Stimulated activated CD4-positive, alpha-beta T cell treated with anti-CD3 and anti-CD28 coated beads, Interleukin-2, amount 100 ng/mL, for 24 hours (primary cell): ENCODE measurements around the gene FHAD1.

Experiments used
- DNase-seq, 2 donors: peaks; one replicate each; pipeline ENCODE4 v3.0.0-alpha.2; 2020

Gene FHAD1

DNA sequence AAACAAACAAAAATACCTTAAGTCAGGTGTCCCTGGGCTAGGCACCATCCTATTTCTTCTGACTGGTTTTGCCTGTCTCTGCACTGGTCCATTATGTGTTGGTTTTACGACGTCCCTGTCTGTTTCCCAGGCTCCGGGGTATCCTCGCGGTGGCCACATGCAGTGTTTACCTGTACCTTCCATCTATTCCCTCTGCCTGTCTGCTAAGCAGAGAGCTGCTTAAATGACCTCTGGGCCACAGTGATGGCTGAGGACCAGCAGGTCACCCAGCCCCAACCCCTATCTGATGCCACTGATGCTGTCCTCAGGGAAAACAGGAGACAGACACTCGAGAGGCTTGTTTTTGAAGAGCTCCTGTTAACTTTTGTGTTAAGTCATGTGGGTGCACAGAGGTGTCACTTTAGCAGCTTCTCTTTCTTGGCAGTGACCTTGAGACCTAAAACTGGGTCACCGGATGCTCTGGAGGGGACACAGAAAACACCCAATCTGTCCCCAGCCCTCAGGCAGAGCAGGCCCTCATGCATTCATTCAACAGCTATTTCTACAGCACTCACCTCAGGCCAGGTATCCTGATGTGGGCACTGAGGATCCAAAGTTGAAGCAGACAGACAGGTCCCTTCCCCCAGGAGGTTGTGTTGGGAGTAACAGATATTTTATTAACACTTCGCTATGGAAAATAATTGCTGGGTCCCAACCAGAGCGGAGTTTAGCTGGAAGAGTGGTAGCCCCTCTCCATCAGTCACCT, 158.3 kb downstream of the FHAD1 start:
- DNase-seq, result no peak

DNA sequence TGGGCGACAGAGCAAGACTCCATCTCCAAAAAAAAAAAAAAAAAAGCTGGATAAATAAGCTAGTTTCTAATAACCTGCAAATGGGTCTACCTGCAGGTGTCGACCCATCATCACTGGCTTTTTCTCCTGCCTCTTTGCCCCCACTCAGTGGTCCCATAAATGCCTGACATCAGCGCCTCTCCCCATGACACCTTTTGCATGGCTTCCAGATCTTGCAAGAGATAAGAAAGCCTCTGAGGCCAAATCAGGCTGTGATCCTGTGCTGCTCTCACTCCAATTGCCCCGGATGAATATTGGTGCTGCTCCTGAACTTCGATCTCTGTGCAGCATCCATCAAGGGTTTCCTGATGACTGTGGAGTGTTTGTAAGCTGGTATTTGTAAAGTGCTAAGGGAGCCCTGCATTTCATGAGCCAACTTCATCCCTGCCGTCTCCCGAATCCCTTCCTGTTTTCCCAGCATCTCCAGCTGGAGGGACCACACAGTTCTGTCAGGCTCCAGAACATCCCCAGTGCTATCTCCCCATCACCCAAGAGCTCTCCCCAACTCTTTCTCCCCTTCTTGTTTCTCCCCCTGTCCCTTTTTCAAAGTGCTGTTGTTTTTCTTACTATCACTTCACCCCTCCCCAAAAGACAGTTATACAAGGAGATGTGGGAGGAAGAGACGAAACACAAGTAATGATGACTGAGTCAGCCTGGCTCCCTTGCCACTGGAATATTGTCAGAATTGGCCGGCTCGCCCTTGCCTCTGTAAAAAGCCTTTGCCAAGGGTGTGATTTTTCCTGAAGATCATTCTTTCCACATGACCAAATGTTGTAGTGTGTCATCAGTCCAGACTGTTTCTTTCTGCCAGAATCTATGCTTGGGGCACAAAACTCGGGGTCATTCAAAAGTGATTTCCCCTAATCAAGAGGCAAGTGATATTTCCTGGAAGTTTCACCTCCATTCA, 159.9 kb downstream of the FHAD1 start:
- no peak for DNase-seq

DNA sequence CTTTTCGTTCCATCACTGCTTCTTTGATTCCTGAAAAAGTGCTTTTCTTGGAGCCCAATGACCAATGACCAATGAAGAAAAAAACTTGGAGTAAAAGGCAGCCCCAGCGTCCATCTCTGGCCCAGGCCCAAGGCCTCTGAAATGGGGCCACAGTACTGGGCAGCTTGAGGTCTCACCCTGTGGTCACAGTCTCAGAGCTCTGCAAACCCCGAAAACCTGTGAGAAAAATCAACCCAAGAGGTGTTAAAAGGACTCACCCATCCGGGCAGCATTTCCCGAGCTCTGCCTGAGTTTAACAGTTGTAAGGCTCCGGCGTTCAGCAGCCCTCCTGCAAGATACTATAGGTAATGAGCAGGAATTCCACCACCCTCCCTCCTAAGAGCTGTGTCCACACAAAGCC, 160.6 kb downstream of the FHAD1 start:
- DNase-seq, result no peak

DNA sequence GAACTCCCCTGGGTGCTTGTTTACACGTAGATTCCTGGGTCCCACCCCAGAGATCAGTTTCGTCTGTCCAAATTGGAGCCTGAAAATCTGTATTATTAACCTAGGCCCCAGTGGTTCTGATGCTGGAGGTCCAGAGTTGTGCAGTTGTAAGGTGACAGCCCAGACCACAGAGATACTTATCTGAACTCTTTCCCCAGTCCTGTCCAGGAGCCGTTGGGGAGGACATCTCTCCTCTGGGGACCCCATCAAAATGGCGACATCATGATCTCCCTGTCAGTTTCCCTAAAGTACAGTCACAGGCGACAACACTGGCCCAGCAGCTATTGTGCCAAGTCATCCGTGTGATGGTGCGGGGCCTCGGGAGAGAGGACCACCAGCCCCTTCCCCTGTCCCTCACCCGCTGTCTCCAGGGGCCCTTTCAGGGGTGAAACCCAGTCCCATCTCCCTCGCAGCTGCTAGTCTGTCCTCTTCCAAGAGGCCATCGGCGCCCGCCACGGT, 161.9 kb downstream of the FHAD1 start:
- no peak for DNase-seq

DNA sequence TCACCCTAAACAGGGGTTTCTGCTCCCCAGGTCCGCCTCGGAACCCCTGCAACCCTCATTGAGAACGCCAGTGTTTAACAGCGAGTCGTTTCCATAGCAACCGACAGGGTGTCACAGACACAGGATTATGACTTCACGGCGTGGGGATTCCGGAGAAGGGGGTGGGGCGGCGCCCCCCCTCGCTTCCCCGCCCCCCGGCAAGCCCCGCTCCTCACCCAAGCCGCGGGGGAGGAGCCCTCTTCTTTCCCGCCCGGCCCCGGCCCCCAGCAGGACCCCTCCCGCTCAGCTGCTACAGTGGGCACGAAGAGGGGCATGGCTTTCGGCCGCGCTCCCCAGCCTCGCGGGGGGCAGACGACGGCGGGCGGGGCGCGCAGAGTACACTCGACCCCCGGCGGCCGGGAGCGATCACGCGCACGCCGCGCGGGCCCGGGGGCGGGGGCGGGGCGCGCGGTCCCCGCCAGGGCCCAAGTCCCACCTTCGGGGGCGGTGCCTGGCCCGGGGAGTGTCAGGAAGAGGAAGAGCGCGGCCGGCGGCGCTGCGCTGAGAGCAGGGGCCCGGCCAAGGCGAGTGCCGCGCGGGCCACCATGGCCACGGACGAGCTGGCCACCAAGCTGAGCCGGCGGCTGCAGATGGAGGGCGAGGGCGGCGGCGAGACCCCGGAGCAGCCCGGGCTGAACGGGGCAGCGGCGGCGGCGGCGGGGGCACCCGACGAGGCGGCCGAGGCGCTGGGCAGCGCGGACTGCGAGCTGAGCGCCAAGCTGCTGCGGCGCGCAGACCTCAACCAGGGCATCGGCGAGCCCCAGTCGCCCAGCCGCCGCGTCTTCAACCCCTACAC, 162.6 kb downstream of the FHAD1 start, which contains the start of gene EFHD2:
Gene EFHD2 (plus strand): TSS at position 501 of the 835 bp plus-strand sequence. CDS start 84 bp downstream, at position 585.
- peak; percentile 86 to 89 for DNase-seq

DNA sequence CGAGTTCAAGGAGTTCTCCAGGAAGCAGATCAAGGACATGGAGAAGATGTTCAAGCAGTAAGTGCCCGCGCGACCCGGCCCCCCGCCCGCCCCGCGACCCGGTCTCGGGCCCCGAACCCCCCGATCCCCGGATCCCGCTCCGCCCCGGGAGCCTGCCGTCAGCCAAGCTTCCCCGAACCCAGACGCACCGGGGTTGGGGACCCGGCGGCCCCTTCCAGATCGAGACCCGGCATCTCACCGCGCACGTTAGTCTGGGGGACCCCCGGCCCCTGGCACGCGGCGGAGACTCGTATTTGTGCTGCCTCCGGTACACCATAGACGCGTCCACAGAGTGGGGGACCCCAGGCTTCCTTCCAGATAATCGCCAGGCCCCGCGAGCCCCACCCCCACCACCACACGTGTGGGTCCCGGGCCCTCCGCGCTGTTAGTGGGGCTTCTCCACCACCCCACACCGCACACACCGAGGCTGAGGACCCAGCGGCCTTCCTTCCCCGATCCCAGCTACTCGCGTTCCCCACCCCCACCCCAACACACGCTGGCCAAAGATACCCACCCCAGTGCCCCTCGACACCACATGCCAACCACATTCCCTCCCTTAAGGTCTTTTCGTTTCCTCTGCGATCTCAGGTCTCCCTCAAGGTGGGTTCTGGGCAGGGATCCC, 163.3 kb downstream of the FHAD1 start:
- peak in 1 of 2 donors; percentile 41 for DNase-seq

DNA sequence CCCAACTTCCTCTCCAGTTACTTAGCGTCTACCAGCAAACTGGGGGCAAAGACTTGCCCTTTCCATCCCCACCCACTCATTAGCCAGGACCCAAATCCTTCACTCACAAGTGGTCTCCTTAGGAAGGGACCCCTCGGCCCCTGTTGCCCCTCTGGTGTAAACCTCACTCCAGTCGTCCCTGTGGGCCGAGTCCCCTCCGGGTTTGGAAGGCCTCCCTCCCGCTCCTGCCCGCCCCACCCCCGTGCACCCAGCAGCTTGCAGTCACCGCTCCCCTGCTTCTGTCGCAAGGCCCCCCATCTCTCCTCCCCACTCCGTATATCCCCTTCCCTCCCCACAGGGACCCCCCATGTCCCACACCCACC, 163.8 kb downstream of the FHAD1 start:
- DNase-seq, result peak in 1 of 2 donors; percentile 19

DNA sequence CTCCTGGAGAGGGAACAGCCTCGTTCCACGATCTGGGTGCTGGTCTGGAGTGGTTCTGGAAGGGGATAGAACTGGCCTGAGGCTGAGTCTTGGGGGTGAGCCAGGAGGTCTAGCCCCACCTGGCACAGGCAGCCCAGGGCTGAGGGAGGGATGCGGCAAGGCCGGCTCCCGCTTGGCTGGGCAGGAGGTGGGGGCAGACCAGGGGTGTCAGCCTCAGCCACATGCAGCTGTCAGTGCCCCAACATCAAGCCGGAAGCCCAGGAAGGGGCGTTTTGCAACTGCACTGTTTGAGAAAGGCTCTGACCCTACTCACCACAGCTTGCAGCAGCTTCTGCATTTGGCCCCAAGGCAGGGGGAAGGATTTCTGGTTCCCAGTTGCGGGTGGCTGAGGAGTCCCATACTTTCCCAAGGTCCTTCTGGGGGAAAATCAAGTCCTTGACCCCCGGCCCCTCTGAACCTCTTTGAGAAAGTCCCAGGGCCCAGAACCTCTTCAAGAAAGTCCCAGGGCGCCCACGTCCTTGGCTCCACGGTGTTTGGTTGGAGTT, 164.6 kb downstream of the FHAD1 start:
- DNase-seq, result peak in 1 of 2 donors; percentile 39

DNA sequence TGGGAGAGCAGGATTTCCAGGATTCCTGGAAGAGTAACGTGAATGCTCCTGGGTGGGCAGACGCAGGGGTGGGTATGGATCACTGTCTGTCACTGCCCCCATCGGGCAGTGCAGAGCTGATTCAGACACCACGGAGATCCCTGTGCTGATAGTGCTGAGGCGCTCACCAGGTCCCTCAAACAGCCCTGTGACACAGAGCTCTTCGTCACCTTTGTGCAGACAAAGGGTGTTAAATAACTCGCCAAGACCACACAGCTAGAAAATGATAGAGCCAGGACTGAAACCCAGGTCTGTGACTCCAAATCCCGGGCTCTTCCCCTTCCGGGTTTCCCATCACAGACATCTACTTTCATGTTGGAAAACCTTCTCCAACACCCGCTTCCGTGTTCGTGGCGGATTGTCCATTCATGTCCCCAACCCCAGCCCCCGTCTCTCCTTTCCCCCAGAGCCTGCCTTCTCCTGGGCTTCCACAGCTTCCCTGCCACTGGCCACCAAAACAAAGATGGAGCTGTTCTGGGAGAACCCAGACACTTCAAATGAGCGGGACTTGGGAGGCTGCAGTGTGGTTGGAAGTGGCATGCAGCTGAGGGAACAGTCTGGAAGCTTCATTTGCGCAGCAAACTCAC, 165.3 kb downstream of the FHAD1 start:
- DNase-seq, result peak; percentile 49 to 55

DNA sequence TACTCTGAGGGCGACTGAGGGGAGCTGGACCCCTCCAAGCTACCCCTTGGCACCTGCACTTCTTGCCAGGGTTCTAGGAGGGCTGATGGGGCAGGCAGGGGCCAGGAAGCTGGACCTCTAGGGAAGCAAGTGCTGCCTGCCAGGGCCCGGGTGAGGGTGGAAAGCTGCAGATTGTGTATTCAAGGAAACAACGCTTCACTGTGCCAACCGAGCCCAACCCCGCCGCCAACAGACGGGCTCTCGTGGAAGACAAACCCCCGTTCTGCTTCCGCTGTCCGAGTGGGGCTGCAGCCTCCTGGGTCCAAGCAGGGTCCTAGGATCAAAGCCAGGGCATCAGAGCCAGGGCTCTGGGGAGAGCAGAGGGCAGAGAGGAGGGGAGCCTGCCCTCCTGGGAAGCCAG, 165.8 kb downstream of the FHAD1 start:
- no peak for DNase-seq

DNA sequence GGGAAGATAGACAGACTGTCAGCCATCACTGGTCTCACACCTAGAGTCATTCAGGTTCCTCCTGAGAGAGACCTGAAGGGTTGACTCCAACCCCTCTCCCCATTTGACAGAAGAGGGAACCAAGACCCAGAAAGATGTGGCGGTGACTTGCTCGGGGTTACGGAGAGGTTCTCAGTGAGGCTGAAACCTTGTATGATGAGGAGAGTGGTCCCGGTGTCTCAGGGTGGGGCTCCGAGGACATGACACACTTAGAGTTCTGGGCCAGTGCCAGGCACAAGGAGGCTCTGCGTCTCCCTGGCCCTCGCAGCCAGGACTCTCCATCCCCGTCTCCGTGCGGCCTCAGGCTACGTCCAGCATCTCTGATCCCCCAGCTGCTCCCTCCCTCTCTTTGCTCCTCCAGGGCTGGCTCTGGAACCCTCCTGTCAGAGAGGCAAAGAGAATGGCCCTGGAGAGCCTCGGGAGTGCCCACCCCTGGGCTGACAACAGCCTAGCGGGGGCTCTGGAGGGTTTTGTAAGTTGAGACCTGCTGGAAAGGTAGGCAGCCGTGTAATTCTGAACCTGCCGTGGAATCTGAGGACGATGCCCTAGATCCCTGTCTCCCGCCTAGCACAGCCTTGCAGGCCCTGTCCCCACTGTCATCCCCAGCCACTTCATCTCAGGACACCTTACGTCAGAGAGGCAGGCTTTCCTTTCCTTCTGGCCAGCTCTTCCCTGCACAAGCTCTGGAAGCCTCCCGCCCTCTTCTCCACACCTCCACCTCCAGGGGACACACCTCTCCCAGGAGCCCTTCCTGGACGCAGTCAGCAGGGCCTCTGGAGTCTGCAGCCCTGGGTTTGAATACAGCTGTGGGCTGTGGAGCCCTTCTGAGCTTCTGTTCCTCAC, 166.8 kb downstream of the FHAD1 start:
- no peak for DNase-seq

DNA sequence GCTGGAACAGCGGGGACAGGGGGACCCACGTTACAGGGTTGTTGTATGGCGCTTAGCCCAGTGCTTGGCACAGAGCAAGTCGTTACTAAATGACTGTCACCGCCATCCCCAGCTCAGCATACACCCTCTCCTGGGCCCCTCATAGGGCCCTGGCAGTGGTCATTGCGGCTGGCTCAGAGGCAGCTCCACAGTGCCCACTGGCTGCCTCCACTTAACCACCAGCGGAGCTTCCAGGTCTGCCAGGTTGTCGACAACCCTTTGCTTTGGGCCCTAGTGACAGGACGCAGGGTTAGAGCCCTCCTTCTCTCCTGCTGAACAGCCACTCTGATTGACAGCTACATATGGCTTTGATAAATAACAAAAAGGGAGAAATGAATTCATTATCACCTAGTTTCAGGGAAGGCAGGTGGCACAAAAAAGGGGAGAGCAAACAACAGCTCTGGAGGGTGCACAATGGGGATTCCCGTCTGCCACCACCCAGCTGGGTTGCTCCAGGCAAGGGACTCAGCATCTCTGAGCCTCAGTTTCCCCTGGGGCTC, 167.5 kb downstream of the FHAD1 start:
- DNase-seq, result no peak

DNA sequence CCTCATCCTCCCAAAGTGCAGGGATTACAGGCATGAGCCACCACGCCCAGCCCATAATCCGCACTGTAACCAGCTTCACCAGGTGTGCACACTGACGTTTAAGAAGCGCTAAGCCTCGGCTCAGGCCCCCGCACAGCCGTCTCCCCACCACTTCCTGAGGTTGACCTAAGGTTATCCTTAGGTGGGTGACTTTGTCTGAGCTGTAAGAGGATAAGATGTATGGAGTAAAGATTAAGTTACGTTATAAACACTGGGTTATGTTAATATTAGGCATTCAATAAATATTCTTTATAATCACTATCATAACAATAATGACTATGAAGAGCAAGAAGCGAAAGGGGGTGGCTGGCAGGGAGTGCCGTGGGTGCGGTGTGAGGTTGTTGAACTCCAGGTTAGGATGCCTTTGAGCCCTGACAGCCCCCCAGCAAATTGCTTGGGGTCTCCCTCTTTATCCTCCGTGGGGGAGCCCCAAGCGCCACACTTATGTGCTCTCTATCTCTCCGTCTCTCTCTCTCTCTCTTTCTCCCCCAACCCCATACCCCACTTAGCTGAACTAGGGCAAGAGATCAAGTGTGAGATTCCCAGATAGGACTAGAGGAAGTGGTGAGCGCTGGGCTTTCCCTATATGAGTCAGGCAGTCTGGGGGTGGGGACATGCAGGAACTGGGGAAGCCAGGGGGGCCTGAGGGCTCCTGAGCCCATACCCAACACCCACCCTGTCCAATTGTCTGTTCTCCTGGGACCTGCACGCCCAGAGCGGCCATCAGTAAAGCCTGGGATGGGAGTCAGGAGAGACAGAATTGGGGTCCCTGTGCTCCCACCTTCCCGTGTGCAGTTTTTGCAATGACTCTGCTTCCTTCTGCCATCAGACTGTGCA, 170.3 kb downstream of the FHAD1 start:
- DNase-seq, result peak; percentile 59 to 62

DNA sequence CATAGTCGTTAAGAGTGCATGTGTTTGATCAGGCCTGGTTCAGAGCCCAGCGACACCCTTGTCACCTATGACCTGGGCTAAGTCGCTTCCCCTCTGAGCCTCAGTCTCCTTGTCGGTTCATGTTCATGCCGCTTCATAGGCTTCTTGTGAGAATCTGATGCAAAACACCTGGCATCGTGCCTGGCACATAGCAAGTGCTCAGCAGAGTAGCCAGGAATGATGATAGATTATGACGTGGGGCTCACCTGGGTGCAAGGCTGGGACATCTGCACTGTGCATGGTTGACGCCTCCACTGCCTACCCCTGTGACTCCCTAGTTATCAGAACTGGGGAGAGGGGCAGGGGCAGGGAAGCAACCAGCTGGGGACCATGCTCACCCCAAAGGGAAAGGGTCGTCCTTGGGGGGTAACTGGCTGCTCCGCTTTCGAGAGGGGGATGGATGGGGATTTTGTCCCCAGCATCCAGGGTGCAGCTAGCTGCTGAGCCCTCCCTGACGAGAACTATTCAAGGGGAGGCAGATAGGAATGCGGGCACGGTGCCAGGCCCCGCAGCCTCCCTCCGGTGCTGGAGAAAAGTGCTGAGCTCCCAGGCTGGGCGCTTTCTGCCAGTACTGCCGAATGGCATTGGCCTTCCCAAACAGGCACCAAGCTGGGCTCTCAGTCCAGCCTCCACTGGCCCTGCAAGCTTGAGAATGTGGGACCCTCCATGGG, 171.9 kb downstream of the FHAD1 start:
- no peak for DNase-seq

DNA sequence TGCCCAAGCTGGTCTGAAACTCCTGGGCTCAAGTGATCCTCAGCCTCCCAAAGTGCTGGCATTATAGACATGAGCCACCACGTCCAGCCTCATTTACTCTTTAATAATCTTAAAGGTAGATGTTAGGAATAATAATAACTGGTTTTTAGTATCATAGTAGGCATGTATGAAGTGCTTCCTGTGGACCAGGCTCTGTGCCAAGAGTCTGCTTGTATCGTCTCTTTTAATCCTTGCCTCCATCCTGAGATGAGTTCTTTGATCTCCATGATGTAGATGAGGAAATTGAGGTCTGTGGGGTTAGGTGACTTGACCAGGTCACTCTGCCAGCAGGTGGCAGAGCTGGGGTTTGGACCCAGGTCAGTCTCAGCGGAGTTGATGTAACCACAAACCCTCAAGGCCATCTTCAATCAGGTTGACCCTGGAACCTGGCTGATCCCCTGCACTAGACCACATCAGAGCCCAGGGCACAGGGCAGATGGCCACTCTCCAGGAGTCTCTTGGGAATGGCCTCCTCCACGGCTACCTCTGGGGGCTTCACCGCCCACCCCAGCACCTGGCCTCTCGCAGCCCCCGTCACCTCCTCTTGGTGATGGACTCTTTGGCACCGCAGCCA, 173.9 kb downstream of the FHAD1 start:
- no peak for DNase-seq

DNA sequence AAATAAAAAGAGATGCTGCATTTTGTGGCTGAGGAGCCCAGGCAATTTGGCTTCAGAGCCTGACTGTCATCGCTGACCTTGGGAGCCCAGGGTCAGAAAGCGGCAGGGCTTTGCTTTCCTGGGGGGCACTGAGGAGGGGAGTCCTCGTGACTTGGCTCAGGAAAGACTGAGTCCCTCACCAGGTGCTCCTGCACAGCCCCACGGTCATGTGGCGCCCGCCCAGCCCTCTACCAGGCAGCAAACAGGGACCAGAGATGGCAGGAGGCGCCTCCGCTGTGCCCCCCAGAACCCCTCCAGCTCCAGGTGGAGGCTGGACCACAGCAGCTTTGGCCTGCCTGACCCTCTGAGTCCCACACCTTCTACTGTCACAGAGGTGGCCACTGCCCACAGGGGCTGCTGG, 175.8 kb downstream of the FHAD1 start:
- no peak for DNase-seq

DNA sequence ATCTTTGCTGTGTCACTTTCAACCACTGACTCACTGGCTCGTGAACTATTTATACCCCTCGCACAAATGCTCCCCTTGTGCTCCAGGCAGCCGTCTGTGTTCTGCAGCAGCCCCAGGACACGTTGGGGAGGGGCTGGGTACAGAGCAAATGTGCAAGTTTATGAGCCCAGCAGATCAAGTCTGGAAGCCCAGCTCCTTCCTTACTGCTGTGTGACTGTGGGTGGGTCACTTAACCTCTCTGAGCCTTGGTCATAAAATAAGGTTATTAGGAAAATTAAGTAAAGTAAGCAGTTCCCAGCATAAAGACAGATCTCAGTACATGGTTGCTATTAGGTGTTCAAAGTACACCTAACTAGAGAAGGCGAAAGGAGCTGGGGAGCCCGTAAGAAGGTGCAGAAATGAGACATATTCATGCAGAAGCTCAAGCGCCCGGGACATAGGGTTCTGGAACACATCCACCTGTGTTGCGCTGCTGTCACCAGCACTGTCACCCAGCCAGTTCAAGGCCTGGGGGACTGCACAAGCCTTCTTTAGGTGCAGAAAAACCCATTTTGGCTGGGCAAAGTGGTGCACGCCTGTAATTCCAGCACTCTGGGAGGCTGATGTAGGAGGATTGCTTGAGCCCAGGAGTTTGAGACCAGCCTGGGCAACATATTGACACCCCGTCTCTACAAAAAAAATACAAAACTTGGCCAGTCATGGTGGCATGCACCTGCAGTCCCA, 176.5 kb downstream of the FHAD1 start:
- no peak for DNase-seq
